Parathyroid adenoma (tissue), 2 donors: ENCODE results near the gene OGDH.

Source experiments
- H2AFZ ChIP-seq: fragments of 300-600 bp; sonication (generic); one replicate; pipeline ENCODE4 v1.7.0; 2017; ENCODE audit warnings: antibody characterized with exemption, mild to moderate bottlenecking
- H3K27ac ChIP-seq: fragments of 300-600 bp; sonication (generic); one replicate; pipeline ENCODE4 v1.7.0; 2017
- H3K27me3 ChIP-seq: fragments of 300-600 bp; sonication (generic); one replicate; pipeline ENCODE4 v1.7.0; 2017; ENCODE audit warnings: low read length; ENCODE audit not compliant: control insufficient read depth, insufficient read depth
- H3K36me3 ChIP-seq: fragments of 300-600 bp; sonication (generic); one replicate; pipeline ENCODE4 v1.7.0; 2017; ENCODE audit warnings: low read length; ENCODE audit not compliant: control insufficient read depth, insufficient read depth
- H3K4me1 ChIP-seq: fragments of 300-600 bp; sonication (generic); one replicate; pipeline ENCODE4 v1.7.0; 2017; ENCODE audit warnings: control low read depth
- H3K4me2 ChIP-seq: fragments of 300-600 bp; sonication (generic); one replicate; pipeline ENCODE4 v1.7.0; 2017; ENCODE audit warnings: low read length
- H3K4me3 ChIP-seq: fragments of 300-600 bp; sonication (generic); one replicate; pipeline ENCODE4 v1.7.0; 2017; ENCODE audit warnings: low read depth, low read length
- H3K79me2 ChIP-seq: fragments of 300-600 bp; sonication (generic); one replicate; pipeline ENCODE4 v1.7.0; 2017; ENCODE audit warnings: control low read depth
- H3K9ac ChIP-seq: fragments of 300-600 bp; sonication (generic); one replicate; pipeline ENCODE4 v1.7.0; 2017; ENCODE audit warnings: mild to moderate bottlenecking
- H3K9me3 ChIP-seq: fragments of 300-600 bp; sonication (generic); one replicate; pipeline ENCODE4 v1.7.0; 2017; ENCODE audit warnings: low read length; ENCODE audit not compliant: control insufficient read depth
- CTCF ChIP-seq: fragments of 300-600 bp; sonication (generic); IDR thresholded peaks from one replicate; pipeline ENCODE4 v1.7.0; 2017; ENCODE audit warnings: antibody characterized with exemption, mild to moderate bottlenecking
- donor health status: primary hyperparathyroidism.

The OGDH gene

GRCh38 chr7:44608916-44609648, 2.7 kb downstream of the OGDH start:
- H3K27ac ChIP-seq: no peak overlapping the region
- H3K79me2 ChIP-seq: peaks cover 59% of the 10 kb centered on the region
- no peak overlapping the region for H3K4me3 ChIP-seq
- H3K36me3 ChIP-seq: no peaks in the 10 kb centered on the region
- TF ChIP-seq CTCF: no peak
- H3K4me2 ChIP-seq: no peak overlapping the region
- H3K27me3 ChIP-seq: no peaks in the 10 kb centered on the region
- no peaks in the 10 kb centered on the region for H3K4me1 ChIP-seq
- no peaks in the 10 kb centered on the region for H3K9me3 ChIP-seq
- H3K9ac ChIP-seq: no peak overlapping the region
- H2AFZ ChIP-seq: no peak overlapping the region

GRCh38 chr7:44609829-44610228, 3.4 kb downstream of the OGDH start:
- no peaks in the 10 kb centered on the region for H3K36me3 ChIP-seq
- H3K9me3 ChIP-seq: no peaks in the 10 kb centered on the region
- H3K9ac ChIP-seq: no peak overlapping the region
- peaks cover 59% of the 10 kb centered on the region for H3K79me2 ChIP-seq
- H3K27me3 ChIP-seq: no peaks in the 10 kb centered on the region
- no peak overlapping the region for H3K4me3 ChIP-seq
- no peak overlapping the region for H2AFZ ChIP-seq
- H3K4me2 ChIP-seq: no peak overlapping the region
- no peak for TF ChIP-seq CTCF
- no peak overlapping the region for H3K27ac ChIP-seq
- peaks cover under 1% of the 10 kb centered on the region for H3K4me1 ChIP-seq

- Histone ChIP-seq H2AFZ (no peak overlapping the region), H3K79me2 (peaks cover 64% of the 10 kb centered on the region), H3K9me3 (no peaks in the 10 kb centered on the region), H3K4me1 (peaks cover 24% of the 10 kb centered on the region), H3K27ac (no peak overlapping the region), H3K4me3 (no peak overlapping the region), H3K9ac (no peak overlapping the region), H3K36me3 (no peaks in the 10 kb centered on the region), H3K4me2 (peak overlapping the region; percentile 4), H3K27me3 (no peaks in the 10 kb centered on the region)
- no peak for TF ChIP-seq CTCF
These were observed 8.8 kb downstream of the OGDH start for GRCh38 chr7:44615149-44615611.

GRCh38 chr7:44615793-44616192, 9.4 kb downstream of the OGDH start:
- Histone ChIP-seq H3K27ac (no peak overlapping the region), H3K79me2 (peaks cover 58% of the 10 kb centered on the region), H3K27me3 (no peaks in the 10 kb centered on the region), H3K4me1 (peaks cover 24% of the 10 kb centered on the region), H3K9ac (no peak overlapping the region), H3K9me3 (no peaks in the 10 kb centered on the region), H3K36me3 (no peaks in the 10 kb centered on the region), H3K4me3 (no peak overlapping the region), H3K4me2 (no peak overlapping the region), H2AFZ (no peak overlapping the region)
- no peak for TF ChIP-seq CTCF

- Histone ChIP-seq H3K36me3 (no peaks in the 10 kb centered on the region), H3K4me2 (no peak overlapping the region), H3K4me3 (no peak overlapping the region), H3K27ac (no peak overlapping the region), H3K9ac (no peak overlapping the region), H3K9me3 (no peaks in the 10 kb centered on the region), H3K79me2 (peaks cover 58% of the 10 kb centered on the region), H2AFZ (no peak overlapping the region), H3K4me1 (peaks cover 24% of the 10 kb centered on the region), H3K27me3 (no peaks in the 10 kb centered on the region)
- TF ChIP-seq CTCF: no peak
These were observed 10.1 kb downstream of the OGDH start for GRCh38 chr7:44616545-44616944.
